Measurements from ENCODE around the gene TMEM120A.

GRCh38 chr7:75968012-75968411 is 26.4 kb downstream of the TMEM120A start:
- TF ChIP-seq CTCF (IDR thresholded peaks at IDR 0.05), result no peak
- no peak for TF ChIP-seq POLR2A (IDR thresholded peaks at IDR 0.05)

All from body of pancreas (tissue), 4 donors.